ENCODE measurements around the gene JSRP1. TPM values are rescaled to one million over a fixed set of nuclear protein-coding genes. Genes with fewer than 3 reads are reported as not detected.
A peak's percentile ranks its signal among the peaks of the same experiment; 100 is the strongest.

JSRP1 gene
- total and polyA plus RNA-seq, 10 of the 15 experiments (the other 5 are each of a cell fraction or from before 2014, with no cell fraction given): 0.41 to 0.91 (median 0.49) TPM; not detected in 7

DNA sequence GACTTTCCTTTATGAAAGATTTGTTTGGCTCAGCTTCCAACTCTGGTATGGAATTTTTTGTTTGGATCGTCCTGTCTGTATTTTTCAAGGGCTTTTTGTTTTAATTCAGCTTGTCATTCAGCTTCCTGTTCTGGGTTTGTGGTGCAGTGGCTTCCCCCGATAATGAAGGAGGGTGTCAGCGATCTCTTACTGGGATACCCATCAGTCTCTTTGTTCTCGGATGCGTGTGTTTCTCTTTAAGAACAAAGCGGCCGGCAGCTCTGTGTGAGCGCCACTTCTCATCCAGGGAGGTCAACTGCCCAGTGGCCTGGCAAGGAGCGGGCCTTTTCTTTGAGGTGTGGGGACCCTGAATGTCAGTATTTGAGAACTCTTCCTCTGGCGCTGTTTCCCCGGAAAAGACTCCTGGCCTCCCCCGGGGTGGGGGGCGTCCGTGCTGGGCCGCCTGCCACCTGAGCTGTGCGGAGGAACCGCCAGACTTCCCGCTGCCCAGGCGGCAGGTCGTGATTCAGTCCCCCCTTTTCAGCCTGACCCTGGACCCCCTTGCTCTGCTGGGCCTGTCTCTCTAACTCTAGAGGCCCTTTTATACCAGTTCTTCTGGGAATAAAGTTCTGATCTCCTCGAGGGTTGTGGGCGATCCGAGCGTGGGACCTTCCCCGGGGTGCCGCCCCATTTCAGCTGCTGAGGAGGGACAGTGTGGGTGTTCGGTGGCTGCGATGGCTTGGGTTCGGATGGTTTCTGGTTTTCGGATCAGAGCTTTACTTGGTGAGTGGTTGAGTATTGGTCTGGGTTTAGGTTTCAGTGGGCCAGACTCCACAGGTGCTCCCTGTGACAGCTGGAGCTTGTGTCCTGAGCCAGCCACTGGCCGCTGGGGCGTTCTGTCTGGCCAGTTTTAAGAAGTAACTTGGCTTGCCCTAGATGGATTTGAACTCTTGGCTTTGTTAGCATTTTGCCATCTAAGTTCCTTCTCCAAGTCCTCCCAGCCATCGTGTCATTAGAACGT, 16.1 kb downstream of the JSRP1 start:
- RAD21 ChIA-PET (ENCODE audit: unreplicated experiment): interaction anchor here (0.6 to 4.2 kb wide), 18 partner anchors 20 to 397 kb away, joined by 3 to 72 read pairs (median 4); partner anchors contain the start of genes AP3D1, GADD45B and LSM7
- ATAC-seq (no peak), DNase-seq (ENCODE audit: low read depth, low spot score) (no peak), FAIRE-seq (no peak)
- no peak overlapping the region; the same call in 1 of the 2 replicates for H3K27ac ChIP-seq (ENCODE audit: control insufficient read depth, insufficient read depth)
- peaks cover 13% of the 10 kb centered on the region for H3K4me1 ChIP-seq (ENCODE audit: control insufficient read depth, insufficient read depth, low read length)
- peak overlapping the region; percentile 81 for H3K4me3 ChIP-seq
- H3K4me2 ChIP-seq (ENCODE audit: control insufficient read depth, insufficient read depth): peak overlapping the region; percentile 88
- peaks cover 15 to 23% of the 10 kb centered on the region in 2 experiments; a peak in 3 of 4 replicates for H3K36me3 ChIP-seq (ENCODE audit: control insufficient read depth in 2 of 2, insufficient read depth in 2 of 2, low read length in 1 of 2)
- H3K9me3 ChIP-seq (replicated peaks; ENCODE audit: control insufficient read depth, insufficient read depth, low read length): no peaks in the 10 kb centered on the region
- in situ Hi-C loops (cut with MboI): loop anchor here (5.0 kb wide), 1 partner anchor 32 kb away; no protein-coding TSS in a partner anchor
- intact Hi-C loops (cut with micrococcal nuclease; ENCODE audit: unreplicated experiment): loop anchor here (5.0 to 10.0 kb wide), 3 partner anchors 87 to 152 kb away; partner anchors contain the start of genes IZUMO4, LSM7, MOB3A and SPPL2B
- TF ChIP-seq CHD2 (IDR thresholded peaks at IDR 0.05; ENCODE audit: borderline replicate concordance, low read depth, low read length): no peak
- TF ChIP-seq IKZF2 (IDR thresholded peaks at IDR 0.05): peak; percentile 28; a peak in 2 of 4 replicates
- TF ChIP-seq RUNX3 (IDR thresholded peaks at IDR 0.05; ENCODE audit: low read length): peak; percentile 25; the same call in 1 of the 2 replicates
- TF ChIP-seq ZSCAN29 (IDR thresholded peaks at IDR 0.05): no peak
- TF ChIP-seq, protein P1, sequence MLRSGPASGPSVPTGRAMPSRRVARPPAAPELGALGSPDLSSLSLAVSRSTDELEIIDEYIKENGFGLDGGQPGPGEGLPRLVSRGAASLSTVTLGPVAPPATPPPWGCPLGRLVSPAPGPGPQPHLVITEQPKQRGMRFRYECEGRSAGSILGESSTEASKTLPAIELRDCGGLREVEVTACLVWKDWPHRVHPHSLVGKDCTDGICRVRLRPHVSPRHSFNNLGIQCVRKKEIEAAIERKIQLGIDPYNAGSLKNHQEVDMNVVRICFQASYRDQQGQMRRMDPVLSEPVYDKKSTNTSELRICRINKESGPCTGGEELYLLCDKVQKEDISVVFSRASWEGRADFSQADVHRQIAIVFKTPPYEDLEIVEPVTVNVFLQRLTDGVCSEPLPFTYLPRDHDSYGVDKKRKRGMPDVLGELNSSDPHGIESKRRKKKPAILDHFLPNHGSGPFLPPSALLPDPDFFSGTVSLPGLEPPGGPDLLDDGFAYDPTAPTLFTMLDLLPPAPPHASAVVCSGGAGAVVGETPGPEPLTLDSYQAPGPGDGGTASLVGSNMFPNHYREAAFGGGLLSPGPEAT (IDR thresholded peaks at IDR 0.05; ENCODE audit: low read depth): 0 out of 2 replicates have a peak, but pooled peaks have one; percentile 12
- peaks cover 27% of the 10 kb centered on the region for H4K20me1 ChIP-seq (ENCODE audit: control insufficient read depth, insufficient read depth)
- CTCF ChIA-PET: interaction anchor here (0.7 to 4.7 kb wide), 14 partner anchors 10 to 397 kb away, joined by 3 to 130 read pairs (median 4); no protein-coding TSS in a partner anchor
- WGBS (ENCODE audit: insufficient coverage, insufficient replicate concordance, low lambda C conversion rate, missing lambda C conversion rate): 41% methylated on average over 27 of the region's 34 CpGs
- POLR2A ChIA-PET: interaction anchor here (0.9 to 4.0 kb wide), 10 partner anchors 12 to 380 kb away, joined by 3 to 54 read pairs (median 4); partner anchors contain the start of gene LSM7
- no peak overlapping the region for H2AFZ ChIP-seq (ENCODE audit: control insufficient read depth, low read depth, low read length)
- H3K9ac ChIP-seq (ENCODE audit: control insufficient read depth, insufficient read depth, low read length): peak overlapping the region; percentile 52
- no TSS peak for BruUV-seq (replicated peaks)
- no peaks in the 10 kb centered on the region for H3K27me3 ChIP-seq (replicated peaks in 1 of 2; ENCODE audit: control insufficient read depth in 2 of 2, insufficient read depth in 2 of 2, low read length in 1 of 2)
- SMC1A ChIA-PET (ENCODE audit: uncharacterized antibody, unreplicated experiment): interaction anchor here (0.6 to 4.3 kb wide), 14 partner anchors 19 to 388 kb away, joined by 3 to 46 read pairs (median 4); no protein-coding TSS in a partner anchor
- H3K79me2 ChIP-seq (ENCODE audit: control insufficient read depth, insufficient read depth, low read length): peaks cover 77% of the 10 kb centered on the region

Measured in GM12878 (cell line).